ENCODE measurements around the gene NET1.

NET1 gene

GRCh38 chr10:5412277-5412941 is at the start of gene NET1:
NET1 (plus strand) TSS chr10:5412557; CDS start chr10:5412693, 136 bp downstream.
- in situ Hi-C loops (cut with MboI; ENCODE audit: low sequenced_read_pairs, unreplicated experiment) = no loop called here
- DNase-seq (ENCODE audit: low spot score) = peak; percentile 92
- TF ChIP-seq CTCF (IDR thresholded peaks at IDR 0.05; ENCODE audit: borderline replicate concordance, control extremely low read depth, extremely low read depth, insufficient read depth, missing control alignments) = no peak

- in situ Hi-C loops (cut with MboI; ENCODE audit: low sequenced_read_pairs, unreplicated experiment) = no loop called here
- no peak for TF ChIP-seq CTCF (IDR thresholded peaks at IDR 0.05; ENCODE audit: borderline replicate concordance, control extremely low read depth, extremely low read depth, insufficient read depth, missing control alignments)
These were observed 49.5 kb upstream of the NET1 start for GRCh38 chr10:5362873-5363272.

DNA sequence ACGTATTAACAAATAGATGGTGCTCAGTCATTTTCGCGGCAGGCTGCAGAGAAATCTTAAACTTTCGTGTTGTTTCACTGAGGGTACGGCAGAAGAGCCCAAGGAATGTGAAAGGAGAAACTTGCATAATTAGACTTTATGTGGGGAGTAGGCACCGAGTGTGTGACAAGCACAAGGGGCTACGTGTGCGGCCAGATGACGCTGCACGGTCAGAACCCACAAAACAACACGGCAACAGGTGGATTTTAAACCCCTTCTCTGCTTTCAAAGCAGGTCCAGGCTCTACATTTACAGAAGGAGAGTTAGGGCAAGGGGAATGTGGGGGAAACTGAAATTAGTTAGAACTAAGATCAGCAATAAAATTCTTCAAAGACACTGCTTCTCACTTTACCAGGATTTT is 48.0 kb upstream of the NET1 start:
- DNase-seq (ENCODE audit: low spot score) = no peak
- TF ChIP-seq CTCF (IDR thresholded peaks at IDR 0.05; ENCODE audit: borderline replicate concordance, control extremely low read depth, extremely low read depth, insufficient read depth, missing control alignments) = no peak
- in situ Hi-C loops (cut with MboI; ENCODE audit: low sequenced_read_pairs, unreplicated experiment) = no loop called here

More at GRCh38 chr10:5362873-5363272, 49.5 kb upstream of the NET1 start:
- DNase-seq (ENCODE audit: low spot score) = no peak

DNA sequence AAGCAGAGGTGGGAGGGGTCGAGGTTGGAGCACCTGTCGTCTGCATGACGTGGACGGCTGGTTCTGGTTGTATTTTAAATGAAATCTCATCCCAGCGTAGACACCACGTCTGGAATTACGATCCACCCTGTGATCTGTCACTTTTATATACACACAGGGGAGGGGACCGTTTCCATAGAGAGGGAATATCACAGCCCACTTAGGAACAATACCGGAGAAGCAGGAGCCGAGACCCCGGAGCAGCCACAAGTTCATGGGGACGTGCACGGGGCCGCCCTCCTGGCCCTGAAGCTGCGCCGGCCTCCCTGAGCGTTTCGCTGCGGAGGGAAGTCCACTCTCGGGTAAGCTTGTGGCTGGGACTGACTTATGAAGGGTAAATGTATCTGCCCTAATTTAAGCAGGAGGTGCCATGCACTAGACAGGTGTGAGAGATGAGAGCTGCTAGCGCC is 47.4 kb upstream of the NET1 start, which contains the start of gene UCN3:
TSS of gene UCN3 (plus strand) at position 77 of the 449 bp plus-strand sequence. CDS start 8,755 bp downstream, outside the sequence.
- in situ Hi-C loops (cut with MboI; ENCODE audit: low sequenced_read_pairs, unreplicated experiment) = no loop called here

GRCh38 chr10:5365928-5366327 is 46.4 kb upstream of the NET1 start:
- DNase-seq (ENCODE audit: low spot score) = no peak
- no peak for TF ChIP-seq CTCF (IDR thresholded peaks at IDR 0.05; ENCODE audit: borderline replicate concordance, control extremely low read depth, extremely low read depth, insufficient read depth, missing control alignments)
- in situ Hi-C loops (cut with MboI; ENCODE audit: low sequenced_read_pairs, unreplicated experiment) = no loop called here

More for the DNA sequence above, 47.4 kb upstream of the NET1 start, which contains the start of gene UCN3:
- TF ChIP-seq CTCF (IDR thresholded peaks at IDR 0.05; ENCODE audit: borderline replicate concordance, control extremely low read depth, extremely low read depth, insufficient read depth, missing control alignments) = no peak
- no peak for DNase-seq (ENCODE audit: low spot score)

GRCh38 chr10:5369362-5370158 is 42.8 kb upstream of the NET1 start:
- in situ Hi-C loops (cut with MboI; ENCODE audit: low sequenced_read_pairs, unreplicated experiment) = no loop called here
- DNase-seq (ENCODE audit: low spot score) = no peak
- TF ChIP-seq CTCF (IDR thresholded peaks at IDR 0.05; ENCODE audit: borderline replicate concordance, control extremely low read depth, extremely low read depth, insufficient read depth, missing control alignments) = no peak
